Smooth muscle cell of bladder (primary cell): ENCODE measurements around the gene TOM1L2. TPM values are rescaled to one million over a fixed set of nuclear protein-coding genes. Genes with fewer than 3 reads are reported as not detected.

Experiments used
- total RNA-seq: library from RNA; depleted of rRNA; stranded (reverse); fragments of >200 nt; gene quantifications from 2 replicates; pipeline ENCODE4 v1.2.3, GENCODE V29; 2014

TOM1L2 gene
- total RNA-seq, result 15.4 and 18.8 TPM in 2 replicates

GRCh38 chr17:17972126-17972951 lies at the start of gene TOM1L2, which contains the start of gene DRC3:
TOM1L2 (minus strand) TSS chr17:17972400; CDS start chr17:17972313, 87 bp downstream.
DRC3 (plus strand) TSS chr17:17972862; CDS start chr17:17977599, 4,737 bp downstream.

GRCh38 chr17:17836818-17837379 lies 135.3 kb downstream of the TOM1L2 start, which contains the start of gene SREBF1:
SREBF1 (minus strand) TSS chr17:17836986; CDS start chr17:17836817, 169 bp downstream.

Other genes starting within 250 kb of the TOM1L2 start
- gene SREBF1, start 135.4 kb downstream of the TOM1L2 start, total RNA-seq, result 39.4 and 42.8 TPM in 2 replicates
- gene DRC3, start 462 bp upstream of the TOM1L2 start, total RNA-seq, result 0.55 and 0.71 TPM in 2 replicates
- 15.5 and 19.3 TPM in 2 replicates for gene ATPAF2, start 66.8 kb upstream of the TOM1L2 start, total RNA-seq
- gene GID4, start 67.0 kb upstream of the TOM1L2 start, total RNA-seq, result 5.3 and 8.3 TPM in 2 replicates
- gene DRG2, start 115.5 kb upstream of the TOM1L2 start, total RNA-seq, result 30.0 and 31.2 TPM in 2 replicates
- gene MYO15A, start 136.4 kb upstream of the TOM1L2 start, total RNA-seq, result 0.55 and 0.85 TPM in 2 replicates
- gene ALKBH5, start 211.4 kb upstream of the TOM1L2 start, total RNA-seq, result 95.1 and 153 TPM in 2 replicates